NOMO-1 (cell line): ENCODE data around the gene BICDL2.

Experiments
- DNase-seq, 2 experiments: peaks; one replicate each; lab custom pipeline; 2025; ENCODE audit not compliant: unreplicated experiment in 2 of 2; lab: John Stamatoyannopoulos, UW

Gene BICDL2

DNA sequence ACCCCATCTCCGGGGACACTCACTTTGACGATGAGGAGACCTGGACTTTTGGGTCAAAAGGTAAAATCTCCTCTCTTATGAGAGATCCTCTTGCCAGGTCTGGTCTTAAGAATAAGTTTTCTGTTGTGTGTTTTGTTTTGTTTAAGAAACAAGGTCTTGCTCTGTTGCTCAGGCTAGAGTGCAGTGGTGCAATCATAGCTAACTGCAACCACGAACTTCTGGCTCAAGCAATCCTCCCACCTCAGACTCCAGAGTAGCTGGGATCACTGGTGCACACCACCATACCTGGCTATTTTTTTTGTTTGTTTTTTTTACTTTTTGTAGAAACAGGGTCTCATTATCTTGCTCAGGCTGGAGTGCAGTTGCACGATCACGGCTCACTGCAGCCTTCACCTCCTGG is 13.7 kb upstream of the BICDL2 start:
- peak in 1 of 2 experiments; percentile 23 for DNase-seq

- DNase-seq = no peak
These were observed 13.3 kb upstream of the BICDL2 start for GRCh38 chr16:3049921-3050481.

DNA sequence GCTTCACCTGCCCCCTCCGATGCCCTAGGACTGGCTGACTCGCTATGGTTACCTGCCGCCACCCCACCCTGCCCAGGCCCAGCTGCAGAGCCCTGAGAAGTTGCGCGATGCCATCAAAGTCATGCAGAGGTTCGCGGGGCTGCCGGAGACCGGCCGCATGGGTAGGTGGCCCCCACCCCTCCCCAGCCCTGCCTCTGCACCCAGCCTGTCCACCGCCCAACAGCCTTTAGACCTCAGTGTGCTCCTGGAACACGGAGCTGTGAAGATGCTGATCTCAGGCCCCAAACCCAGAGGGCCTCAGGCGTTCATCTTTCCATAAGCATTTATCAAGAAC is 10.6 kb upstream of the BICDL2 start:
- DNase-seq = no peak

- DNase-seq = no peak
These were observed 10.1 kb upstream of the BICDL2 start for GRCh38 chr16:3046641-3047386.

DNA sequence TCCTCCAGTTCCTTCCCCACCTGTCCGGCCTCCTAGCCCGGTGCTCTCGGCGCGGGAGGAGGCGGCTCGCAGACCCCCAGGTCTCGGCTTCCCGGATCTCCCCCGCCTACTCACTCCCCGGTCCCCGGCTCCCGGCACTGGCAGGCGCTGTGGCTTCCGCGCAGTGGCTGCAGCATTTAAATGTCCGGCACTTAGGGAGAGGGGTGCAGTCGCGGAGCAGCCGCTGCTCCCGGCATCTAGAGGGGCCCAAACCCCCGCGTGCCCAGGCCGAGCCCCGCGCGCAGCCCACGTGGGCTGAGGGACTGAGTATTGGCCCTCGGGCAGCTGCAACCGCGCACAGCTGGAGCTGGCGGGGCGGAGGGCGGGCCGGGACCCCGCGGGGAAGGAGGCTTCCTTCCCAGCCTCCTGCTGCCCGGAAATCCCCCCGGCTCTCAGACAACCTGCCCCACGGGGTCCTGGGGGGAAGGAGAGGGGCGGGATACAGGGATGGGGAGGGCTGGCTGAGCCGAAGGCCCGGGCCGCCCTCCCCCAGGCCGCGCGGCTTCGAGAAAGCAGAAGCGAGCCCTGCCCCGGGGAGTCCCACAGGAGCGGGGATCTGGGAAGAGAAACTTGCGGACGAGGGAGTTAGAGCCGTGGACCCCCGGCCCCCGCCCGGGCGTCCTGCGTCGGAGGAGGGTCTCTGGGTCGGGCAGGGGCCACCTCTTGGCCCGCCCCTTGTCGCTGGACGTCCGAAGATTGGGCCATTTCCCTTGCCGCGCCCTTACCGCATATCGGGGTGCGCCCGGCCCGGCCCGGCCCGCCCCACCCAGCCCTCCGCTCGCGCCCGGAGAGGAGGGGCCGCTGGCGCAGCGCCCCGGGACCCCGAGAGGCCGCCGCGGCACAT is 9.3 kb upstream of the BICDL2 start, which contains the start of gene MMP25:
TSS of gene MMP25 (plus strand) at position 804 of the 883 bp plus-strand sequence. CDS start 357 bp downstream, outside the sequence.
- peak in 1 of 2 experiments; percentile 36 for DNase-seq

DNA sequence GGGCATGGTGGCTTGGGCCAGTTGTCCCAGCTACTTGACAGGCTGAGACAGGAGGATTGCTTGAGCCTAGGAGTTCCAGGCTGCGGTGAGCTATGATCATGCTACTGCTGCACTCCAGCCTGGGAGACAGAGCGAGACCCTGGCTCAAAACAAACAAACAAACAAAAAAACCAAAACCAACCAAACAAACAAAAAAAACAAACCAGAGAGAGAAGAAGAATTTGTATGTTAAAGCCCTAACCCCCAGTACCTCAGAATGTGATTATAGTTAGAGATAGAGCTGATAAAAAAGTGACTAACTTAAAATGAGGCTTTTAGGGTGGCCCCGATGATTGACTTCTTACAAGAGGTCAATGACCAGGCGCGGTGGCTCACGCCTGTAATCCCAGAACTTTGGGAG is 8.0 kb upstream of the BICDL2 start:
- DNase-seq = no peak

- peak in 1 of 2 experiments; percentile 29 for DNase-seq
These were observed 5.6 kb upstream of the BICDL2 start for GRCh38 chr16:3042376-3042775.

DNA sequence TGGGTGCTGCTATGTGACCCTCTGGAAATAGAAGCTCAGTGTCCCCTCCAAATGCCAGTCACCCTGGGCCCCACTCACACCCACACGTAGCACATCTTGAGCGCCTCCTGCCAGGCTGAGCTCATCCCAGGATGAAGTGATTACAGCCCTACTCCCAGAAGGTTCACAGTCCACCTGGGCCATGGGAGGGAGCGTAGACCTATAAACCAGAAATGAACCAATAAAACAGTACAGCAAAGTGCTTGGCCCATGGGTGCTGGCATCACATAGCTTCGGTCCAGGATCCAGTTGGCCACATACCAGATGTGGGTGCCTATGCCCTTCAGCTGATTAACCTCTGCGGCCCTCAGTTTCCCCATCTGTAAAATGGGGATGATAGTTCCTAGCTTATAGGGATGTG is 2.2 kb upstream of the BICDL2 start:
- DNase-seq = no peak

GRCh38 chr16:3038256-3038655 is 1.5 kb upstream of the BICDL2 start:
- no peak for DNase-seq

GRCh38 chr16:3035972-3036725 is 595 bp downstream of the BICDL2 start:
- DNase-seq = no peak

DNA sequence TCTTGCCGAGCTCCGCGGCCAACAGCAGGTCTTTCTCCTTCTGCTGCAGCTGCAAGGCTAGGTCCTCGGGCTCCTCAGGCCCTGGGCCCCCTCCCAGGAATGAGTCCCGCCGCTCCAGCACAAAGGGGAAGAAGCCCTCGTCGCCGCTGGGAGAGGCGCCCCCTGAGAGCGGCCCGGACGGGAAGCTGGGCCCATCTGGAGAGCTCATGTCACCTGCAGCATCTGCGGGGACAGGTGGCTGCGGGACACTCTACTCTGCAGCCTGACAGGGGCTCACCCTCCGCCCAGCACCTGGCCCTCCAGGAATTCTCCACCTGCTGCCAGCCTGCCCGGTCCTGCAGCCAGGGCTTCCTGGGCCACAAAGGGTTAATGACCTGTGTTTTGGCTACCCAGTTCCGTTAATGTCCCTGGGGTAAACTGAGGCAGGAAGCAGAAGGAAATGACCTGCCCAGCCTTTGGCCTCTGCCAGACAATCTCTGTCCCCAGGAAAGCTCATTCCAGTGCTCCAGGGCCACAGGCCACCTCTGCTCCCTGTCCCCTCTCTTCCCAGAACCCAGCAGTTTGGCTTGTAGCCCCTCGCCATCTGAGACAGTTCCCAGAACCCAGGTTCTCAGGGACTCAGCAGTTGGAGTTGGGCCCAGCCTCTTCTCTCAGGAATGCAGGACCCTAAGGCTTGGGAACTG is 1.3 kb downstream of the BICDL2 start:
- DNase-seq = no peak

GRCh38 chr16:3032624-3033023 is 4.1 kb downstream of the BICDL2 start:
- no peak for DNase-seq

DNA sequence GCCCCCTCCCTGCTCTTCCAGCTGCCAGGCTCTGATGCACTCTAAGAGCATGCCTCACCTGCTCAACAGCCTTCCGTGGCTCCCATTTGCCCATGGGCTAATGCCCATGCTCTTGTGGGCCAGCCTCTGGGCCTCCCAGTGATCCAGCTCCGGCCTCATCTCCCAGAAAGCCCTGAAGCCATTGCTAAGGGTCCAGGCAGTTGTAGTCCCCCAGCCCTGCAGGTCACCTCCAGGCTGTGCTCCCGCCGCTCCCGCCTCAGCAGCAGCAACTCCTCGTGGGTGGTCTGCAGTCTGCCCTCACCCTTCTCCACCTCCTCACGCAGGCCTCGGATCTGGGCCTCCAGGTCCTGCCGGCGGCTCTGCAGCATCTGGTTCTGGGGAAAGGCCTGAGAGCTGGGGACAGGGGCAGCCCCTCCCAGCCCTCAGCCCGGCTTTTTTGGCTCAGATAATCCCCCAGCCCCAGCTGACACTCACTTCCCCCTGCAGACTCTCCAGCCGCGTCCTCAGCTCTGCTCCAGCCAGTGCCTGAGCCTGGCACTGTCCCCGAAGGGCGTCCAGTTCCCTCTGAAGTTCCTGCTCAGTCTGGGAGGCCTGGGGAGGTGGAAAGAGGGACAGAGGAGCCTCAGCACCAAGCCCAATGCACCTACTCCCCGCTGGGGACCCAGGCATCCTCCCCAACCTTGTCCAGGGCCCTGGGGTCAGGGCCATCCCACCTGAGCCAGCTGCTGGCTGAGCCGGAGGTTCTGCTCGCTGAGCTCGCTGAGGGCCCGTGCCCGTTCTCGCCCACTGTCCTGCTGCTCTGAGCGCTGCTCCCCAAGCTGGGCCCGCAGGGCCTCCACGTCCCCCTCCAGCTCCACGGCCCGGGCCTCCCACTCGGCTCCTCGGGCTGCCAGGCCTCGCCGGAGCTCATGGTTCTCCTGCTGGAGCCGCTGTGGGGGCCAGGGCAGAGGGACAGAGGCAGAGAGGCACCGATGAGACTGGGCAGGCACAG is 6.2 kb downstream of the BICDL2 start:
- no peak for DNase-seq

DNA sequence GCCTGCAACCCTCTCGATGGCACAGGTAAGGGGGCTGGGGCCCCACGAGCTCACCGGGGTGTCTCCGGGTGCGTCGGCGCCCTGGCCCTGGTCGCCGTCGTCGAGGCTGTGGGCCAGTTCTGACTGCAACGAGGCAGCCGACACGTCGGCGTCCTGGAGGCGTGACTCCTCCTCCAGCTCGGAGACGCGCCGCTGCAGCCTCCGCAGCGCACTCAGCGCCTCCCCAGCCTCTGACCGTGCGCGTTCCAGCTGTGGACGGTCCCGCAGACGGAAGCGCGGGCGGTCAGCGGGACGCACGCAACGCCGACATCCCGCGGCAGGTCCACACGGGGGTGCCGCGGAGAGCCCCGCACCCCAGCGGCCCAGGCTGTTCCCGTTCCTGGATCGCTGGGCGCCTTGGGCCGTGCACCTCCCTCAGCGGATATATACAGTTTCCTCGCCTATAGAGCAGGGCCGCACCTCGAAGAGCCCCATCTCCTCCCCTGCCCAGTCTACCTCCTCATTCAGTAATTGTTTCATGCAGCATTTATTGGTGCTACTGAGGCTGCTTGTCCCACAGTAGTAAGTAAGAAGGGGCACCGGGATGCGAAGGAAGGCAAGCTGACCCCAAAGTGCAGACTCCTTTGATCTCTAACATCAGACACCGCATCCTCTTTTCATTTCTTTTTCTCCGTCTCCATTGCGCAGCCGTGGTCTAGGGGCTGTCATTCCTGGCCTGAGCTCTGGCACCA is 7.1 kb downstream of the BICDL2 start:
- DNase-seq = peak in 1 of 2 experiments; percentile 28

DNA sequence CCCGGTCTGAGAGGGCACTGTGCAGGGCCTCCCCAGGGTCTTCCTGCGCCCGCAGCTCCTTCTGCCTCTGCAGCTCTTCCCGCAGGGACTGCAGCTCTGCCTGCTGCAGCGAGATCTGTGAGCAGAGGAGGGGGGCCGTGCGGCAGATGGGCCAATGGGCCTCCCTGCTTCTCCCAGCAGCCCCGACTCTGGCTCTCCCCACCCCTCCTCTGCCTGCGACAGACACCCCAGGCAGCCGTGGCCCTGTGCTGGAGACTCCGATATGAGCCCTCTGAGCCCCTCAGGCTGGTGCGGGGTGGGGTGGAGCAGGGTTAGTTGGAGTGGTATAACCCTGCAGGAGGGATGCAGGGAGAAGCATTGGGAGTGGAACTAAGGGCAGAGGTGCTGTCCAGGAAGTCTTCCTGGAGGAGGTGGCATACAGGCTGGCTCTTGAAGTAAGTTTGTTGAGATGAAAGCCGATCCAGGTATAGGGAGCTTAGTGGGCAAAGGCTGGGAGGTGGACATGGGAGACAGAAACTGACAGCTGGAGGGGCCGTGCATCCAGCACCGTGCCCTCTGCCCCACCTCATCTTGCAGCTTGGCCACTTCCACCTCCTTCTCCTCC is 7.9 kb downstream of the BICDL2 start:
- no peak for DNase-seq

- DNase-seq = peak; percentile 62 to 67
These were observed 8.6 kb downstream of the BICDL2 start for GRCh38 chr16:3027983-3028715.

DNA sequence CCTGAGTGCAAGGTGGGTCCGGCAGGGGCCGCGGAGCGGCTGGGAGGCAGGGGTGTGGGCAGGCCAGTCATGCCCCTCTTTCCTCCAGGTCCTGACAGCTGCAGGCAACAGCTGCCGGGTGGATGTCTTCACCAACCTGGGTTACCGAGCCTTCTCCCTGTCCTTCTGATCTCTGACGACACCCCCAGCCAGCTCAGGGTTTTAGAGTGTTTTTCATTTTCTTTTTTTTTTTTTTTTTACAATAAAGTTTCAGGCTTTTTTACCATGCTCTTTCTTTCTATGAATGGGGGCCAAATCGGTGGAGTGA is 9.3 kb downstream of the BICDL2 start:
- no peak for DNase-seq
